ENCODE data around the gene SPPL2C. TPM values are rescaled to one million over a fixed set of nuclear protein-coding genes. Genes with fewer than 3 reads are reported as not detected.

Gene SPPL2C
- total RNA-seq, 6 experiments from 2014 or later = not detected

- TF ChIP-seq CTCF (IDR thresholded peaks at IDR 0.05) = no peak
- peaks cover 37% of the 10 kb centered on the region for H3K27me3 Mint-ChIP-seq (ENCODE audit: insufficient read depth)
- H3K27ac Mint-ChIP-seq = no peak overlapping the region
- peaks cover 4% of the 10 kb centered on the region; the same call in 1 of the 2 replicates for H3K9me3 Mint-ChIP-seq
- H3K4me1 Mint-ChIP-seq (ENCODE audit: low read depth) = no peaks in the 10 kb centered on the region; the same call in 1 of the 2 replicates
- peaks cover 5% of the 10 kb centered on the region; the same call in 1 of the 2 replicates for H3K36me3 Mint-ChIP-seq (ENCODE audit: low read depth)
- no peak overlapping the region for H3K4me3 Mint-ChIP-seq
- DNase-seq = no peak
Measured at GRCh38 chr17:45863857-45864654, 19.4 kb downstream of the SPPL2C start.

GRCh38 chr17:45867171-45867570 is 22.5 kb downstream of the SPPL2C start:
- DNase-seq = no peak
- Mint-ChIP-seq H3K36me3 (ENCODE audit: low read depth) (peaks cover 5% of the 10 kb centered on the region; the same call in 1 of the 2 replicates), H3K9me3 (peaks cover 2% of the 10 kb centered on the region; the same call in 1 of the 2 replicates), H3K27me3 (ENCODE audit: insufficient read depth) (peaks cover 41% of the 10 kb centered on the region), H3K4me1 (ENCODE audit: low read depth) (peaks cover 5% of the 10 kb centered on the region), H3K4me3 (no peak overlapping the region), H3K27ac (no peak overlapping the region)
- TF ChIP-seq CTCF (IDR thresholded peaks at IDR 0.05) = no peak

- peaks cover 5% of the 10 kb centered on the region for H3K4me1 Mint-ChIP-seq (ENCODE audit: low read depth)
- TF ChIP-seq CTCF (IDR thresholded peaks at IDR 0.05) = no peak
- H3K9me3 Mint-ChIP-seq = no peaks in the 10 kb centered on the region
- no peak overlapping the region for H3K27ac Mint-ChIP-seq
- H3K27me3 Mint-ChIP-seq (ENCODE audit: insufficient read depth) = peaks cover 41% of the 10 kb centered on the region
- DNase-seq = no peak
- peaks cover 5% of the 10 kb centered on the region; the same call in 1 of the 2 replicates for H3K36me3 Mint-ChIP-seq (ENCODE audit: low read depth)
- H3K4me3 Mint-ChIP-seq = no peak overlapping the region
Measured at GRCh38 chr17:45867702-45868101, 23.0 kb downstream of the SPPL2C start.

- Mint-ChIP-seq H3K9me3 (no peaks in the 10 kb centered on the region), H3K4me3 (no peak overlapping the region), H3K27ac (no peak overlapping the region), H3K4me1 (ENCODE audit: low read depth) (peaks cover 5% of the 10 kb centered on the region), H3K27me3 (ENCODE audit: insufficient read depth) (peaks cover 37% of the 10 kb centered on the region), H3K36me3 (ENCODE audit: low read depth) (peaks cover 5% of the 10 kb centered on the region; the same call in 1 of the 2 replicates)
- no peak for DNase-seq
- TF ChIP-seq CTCF (IDR thresholded peaks at IDR 0.05) = no peak
Measured at GRCh38 chr17:45868276-45868675, 23.6 kb downstream of the SPPL2C start.

GRCh38 chr17:45869676-45870341 is 25.1 kb downstream of the SPPL2C start:
- no peak for TF ChIP-seq CTCF (IDR thresholded peaks at IDR 0.05)
- Mint-ChIP-seq H3K9me3 (no peaks in the 10 kb centered on the region), H3K27ac (no peak overlapping the region), H3K4me1 (ENCODE audit: low read depth) (peaks cover 5% of the 10 kb centered on the region), H3K27me3 (ENCODE audit: insufficient read depth) (peaks cover 36% of the 10 kb centered on the region), H3K36me3 (ENCODE audit: low read depth) (peaks cover 5% of the 10 kb centered on the region; the same call in 1 of the 2 replicates), H3K4me3 (no peak overlapping the region)
- DNase-seq = no peak

All from HFFc6 (cell line).